Fibroblast of lung (primary cell): ENCODE data around the gene ZFR2. TPM values are rescaled to one million over a fixed set of nuclear protein-coding genes. Genes with fewer than 3 reads are reported as not detected.

ENCODE experiments used
- DNase-seq, 2 donors: peaks; one replicate each; pipeline versions ENCODE4 v3.0.0 to v3.0.0-alpha.2; 2010; ENCODE audit warnings: low read depth in 2 of 2
- H2AFZ ChIP-seq: 2 replicates; pipeline ENCODE4 v1.5.1; 2012; ENCODE audit warnings: low read length, control low read depth, inconsistent platforms
- H3K27ac ChIP-seq: 2 replicates; pipeline ENCODE4 v1.5.1; 2011; ENCODE audit warnings: low read length, control low read depth; ENCODE audit not compliant: insufficient read depth
- H3K27me3 ChIP-seq: 2 replicates; pipeline ENCODE4 v1.5.1; 2011; ENCODE audit warnings: mild to moderate bottlenecking, low read length; ENCODE audit not compliant: control insufficient read depth, insufficient read depth
- H3K36me3 ChIP-seq: 2 replicates; pipeline ENCODE4 v1.5.1; 2011; ENCODE audit warnings: low read length; ENCODE audit not compliant: control insufficient read depth, insufficient read depth
- H3K4me1 ChIP-seq: 2 replicates; pipeline ENCODE4 v1.5.1; 2011; ENCODE audit warnings: low read length; ENCODE audit not compliant: control insufficient read depth, insufficient read depth; ENCODE audit errors: extremely low read depth
- H3K4me2 ChIP-seq: 2 replicates; pipeline ENCODE4 v1.5.1; 2011; ENCODE audit warnings: low read length, control low read depth; ENCODE audit not compliant: insufficient read depth; ENCODE audit errors: extremely low read depth
- H3K4me3 ChIP-seq, 4 experiments: fragments of 200-600 bp in 1 of 4; sonication (generic) in 1 of 4; replicated peaks in 1 of 4; 2 replicates each; pipeline ENCODE4 v1.5.1; 2011 to 2016; ENCODE audit warnings: low read length in 4 of 4, low read depth in 3 of 4, mild to moderate bottlenecking in 3 of 4, control low read depth in 2 of 4, inconsistent platforms in 1 of 4, mixed read lengths in 1 of 4; ENCODE audit not compliant: insufficient read depth in 1 of 4; ENCODE audit errors: control extremely low read depth in 1 of 4
- H3K79me2 ChIP-seq: 2 replicates; pipeline ENCODE4 v1.5.1; 2012; ENCODE audit warnings: mild to moderate bottlenecking, low read length, inconsistent platforms; ENCODE audit not compliant: control insufficient read depth, insufficient read depth
- H3K9ac ChIP-seq: 2 replicates; pipeline ENCODE4 v1.5.1; 2011; ENCODE audit warnings: mild to moderate bottlenecking, low read length, control low read depth; ENCODE audit not compliant: insufficient read depth
- H3K9me3 ChIP-seq: 2 replicates; pipeline ENCODE4 v1.5.1; 2012; ENCODE audit warnings: low read depth, low read length; ENCODE audit not compliant: control insufficient read depth, insufficient read depth
- H4K20me1 ChIP-seq: 2 replicates; pipeline ENCODE4 v1.5.1; 2011; ENCODE audit warnings: low read length; ENCODE audit not compliant: control insufficient read depth, insufficient read depth; ENCODE audit errors: extremely low read depth
- EZH2 ChIP-seq: IDR thresholded peaks from 2 replicates; pipeline ENCODE4 v1.5.1; 2012; ENCODE audit warnings: low read length, control low read depth, mild to moderate bottlenecking; ENCODE audit errors: missing control alignments
- polyA minus RNA-seq: library from RNA; depleted of rRNA, polyadenylated mRNA; stranded (reverse); fragments of >200 nt; gene quantifications from 2 replicates; pipeline ENCODE4 v1.2.3, GENCODE V29; 2011; ENCODE audit warnings: low replicate concordance
- polyA plus RNA-seq, 2 donors: library from polyadenylated mRNA; depleted of rRNA in 1 of 2; stranded (reverse) in 1 of 2; unstranded in 1 of 2; fragments of >200 nt; gene quantifications; 2 replicates each; pipeline ENCODE4 v1.2.1, GENCODE V29; 2011 to 2012; ENCODE audit warnings: missing spikeins in 1 of 2
- total RNA-seq: library from RNA; depleted of rRNA; stranded (reverse); fragments of >200 nt; gene quantifications from 2 replicates; pipeline ENCODE4 v1.2.1, GENCODE V29; 2014
- TF ChIP-seq, protein P1 (sequence below), 2 donors: IDR thresholded peaks in 1 of 2; conservative IDR thresholded peaks in 1 of 2; 1 replicate in 1 of 2; 2 replicates in 1 of 2; pipeline ENCODE4 v1.5.1; 2011 to 2012; ENCODE audit warnings: low read length in 2 of 2, control low read depth in 1 of 2, inconsistent platforms in 1 of 2, low read depth in 1 of 2, mild to moderate bottlenecking in 1 of 2

Gene ZFR2
- total RNA-seq (not detected in 2 replicates), polyA plus RNA-seq (not detected in 2 replicates), polyA minus RNA-seq (not detected in 2 replicates)
- not detected in 2 replicates for polyA plus RNA-seq (2012)

DNA sequence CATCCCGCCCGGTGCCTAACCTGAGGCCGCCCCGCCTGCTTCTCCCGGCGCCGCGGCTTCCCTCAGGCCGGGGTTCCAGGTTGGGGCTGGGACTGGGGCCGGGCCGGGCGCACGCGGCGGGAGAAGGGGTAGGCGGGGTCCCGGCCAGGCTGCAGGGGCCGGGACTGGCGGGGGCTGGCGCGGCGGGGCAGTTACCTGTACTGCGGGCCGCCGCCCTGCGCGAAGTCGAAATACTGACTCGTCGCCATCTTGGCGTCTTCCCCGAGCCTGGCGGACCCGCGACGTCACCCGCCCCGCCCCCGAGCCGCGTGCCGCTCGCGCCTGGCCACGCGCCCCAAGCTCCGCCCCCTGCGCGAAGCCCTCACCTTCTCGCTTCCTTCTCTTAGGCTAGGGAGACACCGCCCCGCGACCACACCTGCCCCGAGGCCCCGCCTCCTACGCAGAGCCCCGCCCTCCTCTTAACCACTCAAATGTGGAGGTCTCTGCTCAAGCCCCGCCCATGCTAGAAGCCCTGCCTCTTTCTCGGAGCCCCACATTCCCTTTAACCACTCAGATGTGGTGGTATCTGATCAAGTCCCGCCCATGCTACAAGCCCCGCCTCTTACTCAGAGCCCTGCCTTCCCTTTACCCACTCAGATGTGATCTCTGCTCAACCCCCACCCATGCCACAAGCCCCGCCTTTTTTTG is at the start of gene ZFR2:
TSS of gene ZFR2 (minus strand) at position 269 of the 687 bp plus-strand sequence. CDS start at position 248, 21 bp downstream.
- no peak within 1 kb of the TSS for H3K9ac ChIP-seq
- H2AFZ ChIP-seq: no peak within 1 kb of the TSS
- H3K27me3 ChIP-seq: peaks cover 10% of the 10 kb centered on the region
- H3K4me2 ChIP-seq: no peak within 1 kb of the TSS
- H3K9me3 ChIP-seq: no peaks in the 10 kb centered on the region
- no peaks in the 10 kb centered on the region for H4K20me1 ChIP-seq
- no peaks in the 10 kb centered on the region for H3K36me3 ChIP-seq
- H3K4me1 ChIP-seq: no peaks in the 10 kb centered on the region
- no peaks in the 10 kb centered on the region for H3K79me2 ChIP-seq
- no peak within 1 kb of the TSS for H3K4me3 ChIP-seq
- no peak for TF ChIP-seq EZH2
- TF ChIP-seq, protein P1, sequence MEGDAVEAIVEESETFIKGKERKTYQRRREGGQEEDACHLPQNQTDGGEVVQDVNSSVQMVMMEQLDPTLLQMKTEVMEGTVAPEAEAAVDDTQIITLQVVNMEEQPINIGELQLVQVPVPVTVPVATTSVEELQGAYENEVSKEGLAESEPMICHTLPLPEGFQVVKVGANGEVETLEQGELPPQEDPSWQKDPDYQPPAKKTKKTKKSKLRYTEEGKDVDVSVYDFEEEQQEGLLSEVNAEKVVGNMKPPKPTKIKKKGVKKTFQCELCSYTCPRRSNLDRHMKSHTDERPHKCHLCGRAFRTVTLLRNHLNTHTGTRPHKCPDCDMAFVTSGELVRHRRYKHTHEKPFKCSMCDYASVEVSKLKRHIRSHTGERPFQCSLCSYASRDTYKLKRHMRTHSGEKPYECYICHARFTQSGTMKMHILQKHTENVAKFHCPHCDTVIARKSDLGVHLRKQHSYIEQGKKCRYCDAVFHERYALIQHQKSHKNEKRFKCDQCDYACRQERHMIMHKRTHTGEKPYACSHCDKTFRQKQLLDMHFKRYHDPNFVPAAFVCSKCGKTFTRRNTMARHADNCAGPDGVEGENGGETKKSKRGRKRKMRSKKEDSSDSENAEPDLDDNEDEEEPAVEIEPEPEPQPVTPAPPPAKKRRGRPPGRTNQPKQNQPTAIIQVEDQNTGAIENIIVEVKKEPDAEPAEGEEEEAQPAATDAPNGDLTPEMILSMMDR (conservative IDR thresholded peaks at IDR 0.05 in 1 of 2, IDR thresholded peaks at IDR 0.05 in 1 of 2; ENCODE audit: low read depth in 1 of 2, low read length in 2 of 2): no peak
- DNase-seq: no peak
- H3K27ac ChIP-seq: no peak within 1 kb of the TSS

- H3K9ac ChIP-seq: no peak overlapping the region
- TF ChIP-seq, protein P1 (conservative IDR thresholded peaks at IDR 0.05 in 1 of 2, IDR thresholded peaks at IDR 0.05 in 1 of 2; ENCODE audit: low read depth in 1 of 2, low read length in 2 of 2): no peak
- TF ChIP-seq EZH2: no peak
- no peak for DNase-seq
- no peaks in the 10 kb centered on the region for H3K79me2 ChIP-seq
- H3K9me3 ChIP-seq: no peaks in the 10 kb centered on the region
- no peaks in the 10 kb centered on the region for H3K36me3 ChIP-seq
- no peak overlapping the region for H2AFZ ChIP-seq
- no peak overlapping the region for H3K4me3 ChIP-seq
- H3K27ac ChIP-seq: no peak overlapping the region
- H3K4me2 ChIP-seq: no peak overlapping the region
- no peaks in the 10 kb centered on the region for H3K4me1 ChIP-seq
- H4K20me1 ChIP-seq: no peaks in the 10 kb centered on the region
- H3K27me3 ChIP-seq: no peaks in the 10 kb centered on the region
These were observed 47.2 kb upstream of the ZFR2 start for GRCh38 chr19:3916033-3916432.

- H3K4me3 ChIP-seq: no peak overlapping the region
- no peak for DNase-seq
- H3K27ac ChIP-seq: no peak overlapping the region
- no peak overlapping the region for H2AFZ ChIP-seq
- H3K36me3 ChIP-seq: no peaks in the 10 kb centered on the region
- H3K9me3 ChIP-seq: peaks cover 1% of the 10 kb centered on the region
- H3K79me2 ChIP-seq: no peaks in the 10 kb centered on the region
- TF ChIP-seq EZH2: no peak
- TF ChIP-seq, protein P1 (conservative IDR thresholded peaks at IDR 0.05 in 1 of 2, IDR thresholded peaks at IDR 0.05 in 1 of 2; ENCODE audit: low read depth in 1 of 2, low read length in 2 of 2): no peak
- no peaks in the 10 kb centered on the region for H3K27me3 ChIP-seq
- H3K9ac ChIP-seq: no peak overlapping the region
- H3K4me2 ChIP-seq: no peak overlapping the region
- no peaks in the 10 kb centered on the region for H4K20me1 ChIP-seq
- H3K4me1 ChIP-seq: no peaks in the 10 kb centered on the region
These were observed 45.4 kb upstream of the ZFR2 start for GRCh38 chr19:3914199-3914598.
